ENCODE results near the gene C16orf92.
"Not testable (repeated sequence)": the region's sequence is repeated elsewhere in the genome, so short reads cannot be mapped to it uniquely, and the experiment has no call there.

The C16orf92 gene

DNA sequence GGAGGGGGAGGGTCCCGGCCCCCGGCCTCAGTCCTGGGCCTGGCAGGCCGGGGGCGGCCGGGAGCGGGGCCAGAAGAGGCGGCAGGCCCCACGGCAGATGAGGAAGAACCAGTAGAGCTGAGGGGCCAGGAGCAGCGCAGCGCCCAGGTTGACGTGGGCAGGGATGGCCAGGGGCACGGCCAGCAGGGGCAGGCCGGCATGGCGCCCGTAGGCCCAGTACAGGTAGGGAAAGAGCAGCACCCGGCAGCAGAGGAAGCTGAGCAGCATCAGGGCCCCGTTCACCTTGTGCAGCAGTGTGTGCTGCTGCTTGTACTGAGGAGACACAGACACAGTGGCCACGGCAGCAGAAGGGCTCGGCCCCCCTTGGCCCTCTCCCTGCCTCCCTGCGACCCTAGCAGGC, 2.2 kb downstream of the C16orf92 start:
- no peak for DNase-seq (ENCODE audit: low read depth in 1 of 2, low spot score in 1 of 2)

- no peak for DNase-seq (ENCODE audit: low read depth in 1 of 2, low spot score in 1 of 2)
These were observed 2.6 kb downstream of the C16orf92 start for GRCh38 chr16:30025574-30025973.

DNA sequence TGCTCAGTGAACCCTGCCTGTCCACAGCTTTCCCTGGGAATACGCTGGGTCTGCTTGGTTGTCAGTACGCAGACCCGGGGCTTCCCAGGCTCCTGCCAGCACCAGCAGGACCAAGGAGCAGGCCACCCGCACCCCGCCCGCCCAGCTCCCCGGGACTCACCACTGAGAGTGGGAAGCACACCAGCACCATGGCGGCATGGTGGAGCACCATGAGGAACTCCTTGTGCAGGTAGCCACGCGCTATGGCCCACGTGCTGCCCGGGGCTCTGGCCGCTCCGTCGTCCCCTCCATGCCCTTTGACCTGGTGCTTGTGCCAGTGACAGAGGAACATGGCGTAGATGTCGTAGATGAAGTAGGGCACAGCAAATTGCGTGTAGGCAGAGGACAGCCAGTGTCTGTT, 3.5 kb downstream of the C16orf92 start:
- no peak for DNase-seq (ENCODE audit: low read depth in 1 of 2, low spot score in 1 of 2)

- no peak for DNase-seq (ENCODE audit: low read depth in 1 of 2, low spot score in 1 of 2)
These were observed 4.8 kb downstream of the C16orf92 start for GRCh38 chr16:30027588-30028437.

GRCh38 chr16:30028438-30029076, 5.6 kb downstream of the C16orf92 start:
- DNase-seq (ENCODE audit: low read depth in 1 of 2, low spot score in 1 of 2) = no peak

DNA sequence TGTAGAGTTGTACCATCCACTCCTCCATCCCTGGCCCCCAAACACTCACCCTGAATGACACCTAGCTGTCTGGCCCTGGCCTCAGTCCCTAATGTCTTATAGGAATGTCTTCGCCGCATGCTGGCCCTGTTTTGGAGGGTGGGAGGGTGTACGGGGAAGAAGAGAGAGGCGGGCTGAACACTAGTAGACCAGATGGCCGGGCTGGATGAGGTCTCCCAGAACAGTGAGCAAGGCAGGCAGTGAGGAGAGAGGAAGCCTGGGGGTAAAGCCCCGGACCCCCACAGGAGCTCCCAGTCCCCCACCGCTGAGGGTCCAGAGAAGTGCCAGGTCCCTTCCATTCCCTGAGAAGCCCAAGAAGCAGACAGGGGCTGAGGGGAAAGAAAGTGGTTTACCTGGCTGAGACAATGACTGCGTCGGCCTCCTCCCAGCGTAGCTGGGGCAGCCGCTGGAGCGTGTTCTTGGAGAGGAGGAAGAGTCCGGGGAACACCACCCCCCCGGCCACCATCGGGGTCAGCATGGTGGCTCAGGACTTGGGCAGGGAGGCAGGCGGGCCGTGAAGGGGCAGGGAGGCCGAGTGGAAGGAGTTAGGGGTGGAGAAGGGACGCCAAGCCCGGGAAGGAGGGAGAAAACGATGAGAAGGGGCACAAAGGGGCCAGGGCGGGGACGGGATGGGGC, 7.2 kb downstream of the C16orf92 start:
- DNase-seq (ENCODE audit: low read depth in 1 of 2, low spot score in 1 of 2) = no peak

- DNase-seq (ENCODE audit: low read depth in 1 of 2, low spot score in 1 of 2) = no peak
These were observed 7.9 kb downstream of the C16orf92 start, which contains the start of gene TLCD3B for GRCh38 chr16:30030841-30031413. TSS of gene TLCD3B (minus strand) at chr16:30031271. CDS start at chr16:30030527, 744 bp downstream.

- no peak for DNase-seq (ENCODE audit: low read depth in 1 of 2, low spot score in 1 of 2)
These were observed 8.5 kb downstream of the C16orf92 start for GRCh38 chr16:30031477-30031918.

GRCh38 chr16:30032083-30032819, 9.3 kb downstream of the C16orf92 start:
- DNase-seq (ENCODE audit: low read depth in 1 of 2, low spot score in 1 of 2) = peak in 1 of 2 donors; percentile 39

DNA sequence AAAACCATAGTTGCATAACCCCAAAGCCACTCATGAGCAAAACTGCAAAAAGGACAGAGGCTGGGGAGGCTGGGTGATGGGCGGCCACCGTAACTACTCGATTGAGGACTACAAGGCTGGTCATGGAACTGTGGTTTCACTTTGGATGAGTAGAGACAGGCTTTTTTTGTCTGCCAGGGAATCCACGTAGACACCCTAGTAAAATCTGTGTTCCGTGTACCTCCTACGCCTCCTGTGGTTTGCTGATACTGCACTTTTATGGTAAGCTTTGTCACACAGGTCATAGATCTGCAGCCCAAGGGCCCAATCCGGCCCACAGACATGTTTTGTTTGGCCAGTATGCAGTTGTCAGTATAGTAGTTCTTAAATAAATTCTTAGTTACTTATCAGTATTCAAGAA, 10.3 kb downstream of the C16orf92 start:
- no peak for DNase-seq (ENCODE audit: low read depth in 1 of 2, low spot score in 1 of 2)

GRCh38 chr16:30040221-30040620, 17.2 kb downstream of the C16orf92 start:
- no peak for DNase-seq (ENCODE audit: low read depth in 1 of 2, low spot score in 1 of 2)

GRCh38 chr16:30040690-30041089, 17.7 kb downstream of the C16orf92 start:
- not testable (repeated sequence) for DNase-seq (ENCODE audit: low read depth in 1 of 2, low spot score in 1 of 2)

DNA sequence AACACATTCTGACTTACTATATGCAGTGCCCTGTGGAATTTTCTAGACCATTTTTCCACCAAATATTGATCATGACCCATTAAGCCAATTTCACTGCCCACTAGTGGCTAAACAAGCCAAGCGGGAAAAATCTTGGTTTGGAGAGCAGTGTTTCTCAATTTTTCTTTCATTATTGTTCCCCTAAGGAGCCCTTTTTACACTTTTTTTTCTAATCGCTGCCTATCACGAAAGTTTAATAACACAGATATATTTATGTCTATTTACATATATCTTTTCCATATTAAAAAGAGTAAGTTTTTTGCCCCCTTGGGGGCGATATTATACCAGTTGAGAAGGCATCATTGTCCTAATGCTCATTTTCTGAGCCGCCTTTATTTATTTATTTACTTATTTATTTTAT, 18.8 kb downstream of the C16orf92 start:
- DNase-seq (ENCODE audit: low read depth in 1 of 2, low spot score in 1 of 2) = no peak

DNA sequence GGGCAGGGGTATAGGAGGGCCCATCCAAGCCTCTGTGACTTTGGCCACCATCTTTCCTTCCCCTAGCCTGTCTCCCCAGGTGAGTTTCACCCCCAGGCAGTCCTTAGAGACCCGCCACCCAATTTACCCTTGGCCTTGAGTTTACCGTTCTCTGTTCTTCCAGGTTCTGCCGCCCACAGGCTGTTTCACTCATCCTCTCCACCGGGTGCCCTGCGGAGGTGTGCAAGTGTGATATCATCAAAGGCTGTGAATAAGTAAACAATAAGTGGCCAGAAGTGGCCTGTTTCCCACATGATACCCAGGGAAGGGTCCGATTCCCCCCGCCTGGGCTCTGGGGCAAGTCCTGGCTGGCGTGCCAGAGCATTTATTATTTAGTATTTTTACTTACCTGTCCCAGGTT, 23.2 kb downstream of the C16orf92 start:
- no peak for DNase-seq (ENCODE audit: low read depth in 1 of 2, low spot score in 1 of 2)

DNA sequence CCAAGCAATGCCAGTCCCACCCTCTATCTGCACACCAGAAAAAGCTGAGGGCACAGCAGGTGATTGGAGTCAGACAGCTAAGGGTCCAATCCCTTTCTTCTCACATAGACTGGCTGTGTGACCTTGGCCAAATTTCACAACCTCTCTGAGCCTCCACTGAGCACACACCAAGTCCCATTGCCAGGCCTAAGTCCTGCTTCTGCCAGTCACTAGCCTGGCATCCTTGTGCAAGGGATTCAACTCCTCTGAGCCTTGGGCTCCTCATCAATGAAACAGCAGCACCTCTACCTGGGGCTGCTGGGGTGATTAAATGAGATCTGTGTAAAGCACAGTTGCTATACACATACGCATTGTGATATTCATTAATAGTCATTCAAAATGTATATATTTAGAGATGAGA, 23.6 kb downstream of the C16orf92 start:
- DNase-seq (ENCODE audit: low read depth in 1 of 2, low spot score in 1 of 2) = no peak

GRCh38 chr16:30049871-30050270, 26.9 kb downstream of the C16orf92 start:
- no peak for DNase-seq (ENCODE audit: low read depth in 1 of 2, low spot score in 1 of 2)

- no peak for DNase-seq (ENCODE audit: low read depth in 1 of 2, low spot score in 1 of 2)
These were observed 28.5 kb downstream of the C16orf92 start for GRCh38 chr16:30051518-30051917.

DNA sequence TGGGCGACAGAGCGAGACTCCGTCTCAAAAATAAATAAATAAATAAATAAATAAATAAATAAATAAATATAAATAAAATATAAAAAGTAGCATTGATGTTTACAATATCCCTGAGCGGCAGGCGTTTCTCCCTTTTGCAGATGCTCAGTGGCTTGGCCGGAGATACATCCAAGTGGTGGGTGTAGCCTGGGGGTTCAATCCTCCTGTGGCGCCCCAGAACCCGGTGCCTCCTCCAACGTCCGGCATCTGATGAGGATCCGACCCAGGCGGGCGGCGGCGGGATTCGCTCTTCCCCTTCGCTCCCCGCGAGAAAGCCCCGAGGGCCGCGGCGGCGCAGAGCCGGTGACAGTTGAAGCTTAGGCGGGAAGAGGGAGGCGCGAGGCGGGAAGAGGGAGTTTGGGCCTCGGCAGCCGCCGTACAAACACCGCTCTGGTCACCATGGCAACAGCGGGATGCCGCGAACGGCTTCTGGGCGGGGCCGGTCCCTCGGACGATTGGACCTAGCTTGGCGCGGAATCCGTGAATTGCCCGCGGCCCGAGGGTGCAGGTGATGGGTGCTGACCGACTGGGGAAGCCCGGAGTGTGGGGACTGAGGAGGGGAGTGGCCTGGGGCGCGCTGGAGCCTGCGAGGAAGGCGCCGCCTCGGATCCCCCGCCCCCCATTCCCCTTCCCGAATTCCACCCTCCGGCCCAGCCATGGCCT, 29.8 kb downstream of the C16orf92 start:
- DNase-seq (ENCODE audit: low read depth in 1 of 2, low spot score in 1 of 2) = peak; percentile 81

GRCh38 chr16:30053376-30054015, 30.5 kb downstream of the C16orf92 start:
- no peak for DNase-seq (ENCODE audit: low read depth in 1 of 2, low spot score in 1 of 2)

- no peak for DNase-seq (ENCODE audit: low read depth in 1 of 2, low spot score in 1 of 2)
These were observed 31.5 kb downstream of the C16orf92 start for GRCh38 chr16:30054451-30054850.

Data from activated T-helper 1 cell treated with anti-CD3 and anti-CD28 coated beads, Interleukin-2, amount 50 U/mL, for 16 hours (primary cell).